ENCODE data around the gene FTSJ1.
"Not testable (repeated sequence)": the region's sequence is repeated elsewhere in the genome, so short reads cannot be mapped to it uniquely, and the experiment has no call there.

Gene FTSJ1

GRCh38 chrX:48504261-48504660, 28.3 kb downstream of the FTSJ1 start:
- no peak for DNase-seq

GRCh38 chrX:48505481-48505880, 29.5 kb downstream of the FTSJ1 start:
- no peak for DNase-seq

DNA sequence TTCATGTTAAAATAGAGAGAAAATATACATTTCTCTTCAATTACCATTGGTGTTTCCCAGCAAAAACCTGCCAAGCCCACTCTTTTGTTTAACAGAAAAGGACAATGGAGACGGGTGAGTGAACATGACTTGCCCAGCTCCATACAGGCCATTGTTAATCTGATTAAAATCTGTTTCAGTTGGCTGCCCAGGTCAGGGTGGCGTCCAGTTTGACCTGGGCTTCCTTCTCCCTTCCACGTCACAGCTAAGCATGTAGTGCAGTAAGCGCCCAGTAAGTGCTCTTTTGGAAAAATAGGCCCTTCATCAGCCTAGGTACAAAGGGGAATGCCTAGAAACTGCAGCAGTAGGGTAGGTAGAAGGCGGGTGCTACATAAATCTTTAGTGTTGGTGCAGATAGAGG, 31.2 kb downstream of the FTSJ1 start:
- DNase-seq: no peak

DNA sequence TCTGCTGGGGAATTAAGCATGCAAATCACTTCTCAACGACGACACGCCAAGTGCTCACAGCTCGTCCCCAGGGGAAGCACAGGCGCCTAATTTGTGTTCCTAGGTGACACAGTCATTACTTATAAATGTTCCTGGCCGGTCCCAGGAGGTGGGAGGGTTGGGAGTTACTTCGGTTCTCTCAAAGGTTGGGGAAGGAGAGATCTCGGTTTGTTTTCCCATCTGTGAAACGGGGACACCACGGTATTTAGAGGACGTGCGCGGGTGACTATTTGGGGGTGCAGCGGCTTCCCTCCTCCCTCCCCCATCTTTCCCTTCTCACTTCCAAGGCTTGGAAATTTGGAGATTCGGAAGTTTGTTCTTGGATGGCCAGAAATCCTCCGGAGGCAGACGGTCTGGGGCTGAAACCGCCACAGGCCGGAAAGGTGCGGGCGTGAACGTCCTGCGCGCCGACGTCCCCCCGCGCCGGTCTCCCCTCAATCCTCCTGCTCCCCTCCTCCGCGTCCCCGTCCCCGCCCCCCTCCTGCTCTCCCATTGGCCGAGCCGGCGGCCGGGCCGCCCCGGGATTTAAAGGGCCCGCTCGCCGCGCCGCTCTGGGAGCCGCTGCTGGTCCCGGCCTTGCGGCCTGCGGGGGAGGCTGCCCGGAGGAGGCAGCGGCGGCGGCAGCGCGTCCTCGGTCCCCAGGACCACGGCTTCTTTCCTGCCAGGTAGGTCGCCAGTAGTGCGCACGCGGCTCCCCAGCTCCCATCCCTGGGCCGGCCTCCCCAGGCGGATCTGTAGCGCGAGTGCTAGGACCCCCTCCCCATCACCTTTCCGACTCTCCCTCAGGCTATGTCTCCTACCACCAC, 32.6 kb downstream of the FTSJ1 start, which contains the start of gene PORCN:
PORCN (plus strand) TSS at position 593 of the 845 bp plus-strand sequence. CDS start 829 bp downstream, outside the sequence.
- DNase-seq: peak; percentile 33 to 38

GRCh38 chrX:48509245-48509590, 33.2 kb downstream of the FTSJ1 start:
- DNase-seq: no peak

GRCh38 chrX:48509619-48510018, 33.6 kb downstream of the FTSJ1 start:
- DNase-seq: no peak

GRCh38 chrX:48511560-48511959, 35.6 kb downstream of the FTSJ1 start:
- DNase-seq: no peak

GRCh38 chrX:48512371-48512935, 36.5 kb downstream of the FTSJ1 start:
- DNase-seq: no peak

GRCh38 chrX:48513670-48514069, 37.7 kb downstream of the FTSJ1 start:
- no peak for DNase-seq

GRCh38 chrX:48514126-48514806, 38.3 kb downstream of the FTSJ1 start:
- DNase-seq: no peak

DNA sequence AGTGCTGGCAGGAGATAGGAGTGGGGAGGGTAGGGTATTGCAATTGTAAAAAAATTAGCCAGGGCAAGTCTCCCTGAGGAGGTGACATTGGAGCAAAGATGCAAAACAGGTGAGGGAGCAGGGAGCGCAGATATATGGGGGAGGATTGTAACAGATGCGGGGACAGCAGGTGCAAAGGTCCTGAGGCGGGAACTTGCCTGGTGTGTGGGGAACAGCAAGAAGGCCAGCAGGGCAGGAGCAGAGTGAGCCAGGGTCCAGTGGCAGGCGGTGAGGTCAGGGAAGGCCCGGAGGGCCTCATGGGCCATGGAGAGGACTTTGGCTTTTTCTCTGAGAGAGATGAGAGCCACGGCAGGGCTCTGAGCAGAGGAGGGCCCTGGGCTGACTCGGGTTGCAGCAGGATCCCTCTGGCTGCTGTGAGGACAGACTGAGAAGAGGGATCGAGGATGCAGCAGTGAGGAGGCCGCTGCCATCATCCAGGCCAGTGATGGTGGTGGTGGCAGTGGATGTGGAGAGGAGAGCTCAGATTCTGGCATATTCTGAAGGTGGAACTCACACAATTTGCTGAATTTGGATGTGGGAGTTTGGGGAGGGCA, 39.0 kb downstream of the FTSJ1 start:
- DNase-seq: no peak

DNA sequence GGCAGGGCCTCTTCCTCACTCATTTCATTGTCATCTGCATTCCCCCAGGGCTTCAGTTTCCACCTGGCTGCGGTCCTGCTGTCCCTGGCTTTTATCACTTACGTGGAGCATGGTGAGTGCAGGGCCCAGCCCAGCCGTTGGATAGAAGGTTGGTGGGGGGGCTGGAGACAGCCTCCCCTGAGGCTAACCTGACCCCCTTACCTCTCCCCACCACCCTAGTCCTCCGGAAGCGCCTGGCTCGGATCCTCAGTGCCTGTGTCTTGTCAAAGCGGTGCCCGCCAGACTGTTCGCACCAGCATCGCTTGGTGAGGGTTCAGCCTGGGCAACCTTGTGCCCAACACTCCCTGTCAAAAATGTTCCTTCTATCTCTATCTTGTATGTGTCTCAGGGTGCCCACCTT, 39.8 kb downstream of the FTSJ1 start:
- no peak for DNase-seq

DNA sequence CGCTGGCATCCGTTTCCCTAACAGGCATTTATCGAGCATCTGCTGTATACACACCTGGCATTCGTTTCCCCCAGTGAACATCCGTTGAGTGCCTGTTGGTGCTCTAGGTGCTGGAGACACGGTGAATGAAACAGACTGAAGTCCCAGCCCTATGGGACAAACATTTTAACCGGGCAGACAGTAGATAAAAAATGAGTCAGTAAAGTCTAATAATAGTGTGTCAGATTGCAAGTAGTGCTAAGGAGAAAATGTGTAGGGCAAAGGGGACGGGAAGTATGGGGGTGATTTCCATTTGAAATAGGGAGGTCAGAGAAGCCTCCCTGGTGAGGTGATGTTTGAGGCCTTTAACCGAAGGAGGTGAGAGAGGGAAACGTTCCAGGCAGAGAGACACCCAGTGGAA, 40.3 kb downstream of the FTSJ1 start:
- DNase-seq: no peak

GRCh38 chrX:48516987-48517386, 41.0 kb downstream of the FTSJ1 start:
- no peak for DNase-seq

DNA sequence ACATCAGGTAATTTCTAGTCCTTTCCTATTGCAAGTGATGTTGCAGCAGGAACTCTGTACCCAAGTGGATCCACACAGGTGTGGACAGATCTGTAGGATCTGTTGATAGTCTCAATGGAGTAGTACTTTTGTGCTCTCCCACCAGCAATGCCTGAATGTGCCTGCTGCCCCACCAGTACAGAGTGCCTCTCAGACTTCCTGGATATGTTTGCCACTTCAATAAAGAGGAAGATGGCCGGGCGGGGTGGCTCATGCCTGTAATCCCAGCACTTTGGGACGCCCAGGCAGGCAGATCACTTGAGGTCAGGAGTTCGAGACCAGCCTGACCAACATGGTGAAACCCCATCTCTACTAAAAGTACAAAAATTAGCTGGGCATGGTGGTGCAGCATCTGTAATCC, 43.5 kb downstream of the FTSJ1 start:
- DNase-seq: not testable (repeated sequence)

DNA sequence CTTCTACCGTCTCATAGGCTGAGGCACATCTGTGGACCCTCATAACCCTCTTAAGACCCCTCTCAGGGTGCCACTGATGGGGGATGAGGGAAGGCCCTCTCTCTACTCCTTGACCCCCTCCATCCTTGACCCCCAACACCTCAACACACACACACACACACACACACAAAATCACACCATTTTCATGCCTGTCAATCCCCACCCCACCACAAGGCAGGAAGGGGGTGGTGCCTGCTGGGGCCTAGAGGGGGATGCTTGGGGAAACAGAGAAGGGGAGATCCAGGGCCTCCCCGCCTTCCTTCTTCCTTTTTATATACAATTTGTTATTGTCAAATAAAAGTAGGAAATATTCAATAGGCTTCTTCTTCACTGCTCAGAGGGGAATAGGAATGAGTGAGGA, 44.5 kb downstream of the FTSJ1 start:
- DNase-seq: no peak

DNA sequence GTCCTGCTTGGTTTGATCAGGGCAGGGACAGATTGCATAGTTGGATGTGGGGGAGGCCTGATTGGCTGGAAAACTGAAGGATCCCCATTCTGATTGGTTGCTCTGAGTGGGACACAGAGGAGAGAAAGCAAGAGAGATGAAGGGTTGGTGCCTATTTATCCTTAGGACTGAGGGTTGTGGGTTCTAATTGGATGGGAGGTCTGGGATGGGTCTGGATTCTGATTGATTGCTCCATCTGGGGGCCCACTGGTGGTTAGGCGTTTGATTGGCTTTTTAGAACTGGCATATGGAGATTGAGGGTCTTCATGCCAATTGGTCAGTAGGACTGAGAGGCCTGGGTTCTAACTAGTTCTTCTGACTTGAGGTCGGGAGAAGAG, 45.0 kb downstream of the FTSJ1 start:
- peak in 1 of 2 experiments; percentile 5 for DNase-seq

DNA sequence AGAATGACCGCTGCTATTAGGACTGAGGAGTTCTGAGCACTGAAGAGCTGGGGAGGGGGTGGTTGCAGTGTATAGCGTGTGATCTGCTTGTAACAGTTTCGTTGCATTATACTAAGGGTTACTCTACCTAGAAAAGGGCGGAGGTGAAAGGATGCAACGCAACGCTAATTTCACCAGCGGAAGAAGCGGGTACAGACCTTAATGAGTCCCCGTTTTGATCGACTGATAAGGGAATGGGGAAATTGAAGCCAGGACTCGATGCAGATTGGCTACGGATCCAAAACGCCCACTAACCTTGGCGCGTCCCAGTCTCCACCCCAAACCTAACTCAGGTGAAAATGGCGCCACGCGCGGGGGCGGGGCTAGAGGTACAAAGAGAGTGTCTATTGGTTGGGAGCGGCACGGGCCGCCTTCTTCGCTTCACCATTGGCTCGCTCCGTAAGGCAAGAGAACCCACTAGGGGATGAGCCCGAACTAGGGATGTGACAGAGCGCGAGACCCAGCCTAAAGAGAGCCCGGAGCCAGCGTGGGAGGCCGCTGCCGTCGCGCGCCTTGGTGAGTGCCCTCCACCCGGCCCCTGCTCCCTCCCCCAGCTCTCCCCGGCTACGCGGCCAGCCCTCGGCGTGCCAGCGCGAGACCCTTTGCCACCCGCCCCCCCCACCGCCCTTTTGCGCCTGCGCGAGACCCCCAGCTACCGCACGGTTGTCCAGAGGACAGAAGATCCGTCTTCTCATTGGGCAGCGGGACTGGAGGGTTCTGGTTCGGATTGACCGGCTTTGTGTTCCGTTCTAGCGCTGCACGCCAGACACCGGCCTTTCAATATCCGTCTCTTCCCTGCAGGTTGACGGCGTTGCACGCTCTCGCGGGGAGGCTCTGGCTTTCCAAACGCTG, 45.6 kb downstream of the FTSJ1 start, which contains the start of gene EBP:
EBP (plus strand) TSS at position 456 of the 891 bp plus-strand sequence. CDS start 1,964 bp downstream, outside the sequence.
- DNase-seq: peak; percentile 77 to 85

DNA sequence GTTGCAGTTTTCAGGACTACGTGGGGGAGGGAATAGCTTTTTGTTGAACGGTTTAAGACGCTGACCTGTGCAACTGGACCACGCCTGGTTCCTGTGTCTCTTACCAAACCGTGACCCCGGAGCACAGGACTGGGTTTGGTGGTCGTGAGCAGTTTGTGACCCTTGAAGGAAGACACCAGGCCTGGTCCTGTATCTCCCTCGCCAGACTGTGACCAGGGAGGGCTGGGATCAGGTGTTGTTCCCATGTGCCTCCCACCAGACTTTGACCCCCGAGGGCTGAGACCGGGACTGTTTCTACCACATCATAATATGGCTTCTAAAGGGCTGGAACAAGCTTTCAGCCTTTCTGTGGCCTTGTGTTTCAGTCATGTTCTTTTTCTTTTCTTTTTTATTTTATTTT, 46.3 kb downstream of the FTSJ1 start:
- DNase-seq: no peak

DNA sequence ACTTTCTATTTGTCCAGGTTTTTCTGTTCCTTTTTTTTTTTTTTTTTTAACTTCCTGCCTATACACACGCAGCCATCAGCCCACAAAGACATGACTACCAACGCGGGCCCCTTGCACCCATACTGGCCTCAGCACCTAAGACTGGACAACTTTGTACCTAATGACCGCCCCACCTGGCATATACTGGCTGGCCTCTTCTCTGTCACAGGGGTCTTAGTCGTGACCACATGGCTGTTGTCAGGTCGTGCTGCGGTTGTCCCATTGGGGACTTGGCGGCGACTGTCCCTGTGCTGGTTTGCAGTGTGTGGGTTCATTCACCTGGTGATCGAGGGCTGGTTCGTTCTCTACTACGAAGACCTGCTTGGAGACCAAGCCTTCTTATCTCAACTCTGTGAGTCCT, 47.7 kb downstream of the FTSJ1 start:
- DNase-seq: no peak

GRCh38 chrX:48525853-48526252, 49.9 kb downstream of the FTSJ1 start:
- DNase-seq: not testable (repeated sequence)

DNA sequence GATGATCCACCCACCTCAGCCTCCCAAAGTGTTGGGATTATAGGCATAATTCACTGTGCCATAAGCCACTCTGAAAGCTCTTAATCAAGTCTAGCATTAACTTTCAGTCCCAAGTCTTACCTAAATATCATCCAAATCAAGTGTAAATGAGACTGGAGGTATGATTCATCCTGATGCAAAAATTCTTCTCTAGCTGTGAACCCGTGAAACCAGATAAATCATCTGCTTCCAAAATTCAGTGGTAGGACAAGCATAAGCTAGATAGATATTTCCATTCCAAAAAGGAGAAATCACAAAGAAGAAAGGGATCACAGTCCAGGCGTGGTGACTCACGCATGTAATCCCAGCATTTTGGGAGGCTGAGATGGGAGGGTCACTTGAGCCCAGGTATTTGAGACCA, 54.7 kb downstream of the FTSJ1 start:
- no peak for DNase-seq

Measured in AML-193 (cell line).